NCI-H69 (cell line): ENCODE data around the gene KAT7.
A peak's percentile ranks its signal among the peaks of the same experiment; 100 is the strongest.
"Not testable (repeated sequence)": the region's sequence is repeated elsewhere in the genome, so short reads cannot be mapped to it uniquely, and the experiment has no call there.

ENCODE experiments used
- DNase-seq: peaks from one replicate; lab custom pipeline; 2025; lab: John Stamatoyannopoulos, UW

The KAT7 gene

DNA sequence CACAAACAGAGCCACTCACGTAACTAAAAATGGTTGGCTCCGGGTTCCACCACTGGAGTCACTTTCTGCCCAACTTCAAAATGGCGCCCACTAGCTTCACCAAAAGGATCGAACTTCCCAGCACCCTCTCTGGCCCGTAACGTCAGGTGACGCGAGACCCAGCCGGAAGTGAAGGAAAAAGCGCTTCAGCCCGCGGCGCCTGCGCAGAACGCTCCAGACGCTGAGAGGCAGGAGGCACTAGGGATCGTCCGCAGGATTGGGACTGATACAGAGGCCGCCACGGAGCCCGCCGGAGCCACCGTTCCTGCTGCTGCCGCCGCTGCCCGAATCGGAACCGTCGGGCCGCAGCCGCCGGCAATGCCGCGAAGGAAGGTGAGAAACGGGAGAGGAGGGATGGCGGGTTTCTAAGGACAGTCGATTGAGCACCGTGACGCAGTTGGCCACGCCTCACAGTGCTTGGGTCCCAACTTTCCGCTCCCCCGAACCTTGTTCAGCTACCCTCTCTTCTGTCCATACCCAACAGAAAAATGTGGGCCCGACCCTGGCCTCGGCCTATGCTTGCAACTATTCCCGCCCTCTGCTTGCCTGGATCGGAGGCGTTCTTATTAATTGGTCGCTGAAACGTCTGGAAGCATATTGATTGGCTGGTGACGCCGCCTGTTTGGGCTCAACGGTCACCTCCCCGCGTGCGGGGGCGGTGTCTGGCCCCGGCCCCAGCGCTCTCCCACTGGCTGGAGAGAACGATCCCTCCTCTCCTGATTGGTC lies at the start of gene KAT7:
TSS of gene KAT7 (plus strand) at position 204 of the 765 bp plus-strand sequence. CDS start at position 358, 154 bp downstream.
- DNase-seq: peak; percentile 100

DNA sequence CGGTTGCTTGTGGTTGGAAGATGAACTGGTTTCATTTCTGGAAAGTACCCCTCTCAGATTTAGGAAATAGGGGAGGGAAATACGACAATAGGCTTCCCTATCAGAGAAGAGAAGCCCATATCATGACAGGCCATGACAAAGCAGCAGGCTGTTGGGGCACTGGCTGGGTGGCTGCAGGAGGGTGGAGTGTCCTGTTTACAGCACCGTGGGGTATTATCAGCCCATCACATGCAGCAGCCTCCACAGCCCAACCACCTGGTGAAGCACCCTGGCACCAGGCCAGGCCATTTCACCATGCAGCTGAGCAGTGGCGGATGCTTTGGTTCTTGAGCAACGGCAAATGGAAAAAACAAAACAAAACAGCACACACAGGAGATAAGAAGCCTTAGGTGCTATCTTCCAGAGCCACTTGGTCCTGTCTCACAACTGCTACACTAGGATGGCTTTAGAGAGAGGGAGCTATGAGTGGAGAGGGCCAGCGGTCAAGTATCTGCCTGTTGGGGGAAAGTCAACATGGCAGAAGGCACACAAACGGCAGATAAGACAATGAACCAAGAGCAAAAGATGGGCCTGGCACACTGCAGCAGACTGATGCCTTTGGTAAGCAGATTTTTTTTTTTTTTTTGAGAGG lies 48.7 kb upstream of the KAT7 start:
- peak; percentile 89 for DNase-seq

DNA sequence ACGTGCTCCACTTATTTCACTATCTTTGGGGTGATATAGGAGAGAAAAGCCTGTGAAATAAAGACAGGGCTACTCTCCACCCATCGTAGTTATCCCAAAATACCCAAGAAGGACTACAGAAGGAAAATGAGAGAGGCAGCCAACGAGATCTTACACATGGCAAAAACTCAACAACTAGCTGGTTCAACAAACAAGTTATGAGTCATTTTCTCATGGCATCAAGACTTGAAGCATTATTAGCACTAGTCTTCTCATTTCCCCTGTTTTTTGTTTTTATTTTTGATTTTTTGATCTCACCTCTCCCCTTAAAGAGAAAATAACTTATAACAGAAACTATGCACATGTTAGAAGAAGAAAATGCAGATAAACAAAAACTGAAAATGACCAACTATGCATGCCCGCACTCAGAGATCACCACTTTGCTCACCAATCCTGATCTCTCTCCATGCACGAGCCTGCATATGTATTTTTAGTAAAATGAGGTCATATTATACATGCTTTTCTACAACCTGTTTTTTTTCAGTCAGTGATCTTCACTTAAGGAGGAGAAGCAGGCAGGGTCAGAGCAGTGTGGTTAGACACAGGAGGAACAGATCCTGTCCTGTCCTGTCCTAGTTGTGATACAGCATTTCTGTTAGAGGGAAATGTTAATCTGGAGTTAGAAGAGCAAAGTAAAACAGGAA lies 47.3 kb upstream of the KAT7 start:
- no peak for DNase-seq

DNA sequence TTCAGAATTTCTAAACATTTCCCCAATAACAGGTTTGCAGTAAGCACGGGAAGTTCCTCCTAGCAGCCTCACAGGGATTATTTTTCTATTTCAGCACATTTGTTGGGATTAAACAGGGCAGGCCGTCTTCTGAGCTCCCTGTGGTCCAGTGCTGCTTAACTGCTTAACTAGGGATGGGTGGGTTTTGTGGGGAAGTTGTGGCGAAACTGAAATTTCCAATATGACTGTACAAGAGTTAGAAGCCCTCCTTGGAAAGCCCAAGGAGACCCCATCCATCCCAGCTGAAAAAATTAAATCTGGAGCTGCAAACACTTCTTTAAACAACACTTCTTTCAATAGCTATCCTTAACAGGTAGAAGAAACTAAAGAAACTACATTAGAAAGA lies 46.8 kb upstream of the KAT7 start:
- DNase-seq: no peak

DNA sequence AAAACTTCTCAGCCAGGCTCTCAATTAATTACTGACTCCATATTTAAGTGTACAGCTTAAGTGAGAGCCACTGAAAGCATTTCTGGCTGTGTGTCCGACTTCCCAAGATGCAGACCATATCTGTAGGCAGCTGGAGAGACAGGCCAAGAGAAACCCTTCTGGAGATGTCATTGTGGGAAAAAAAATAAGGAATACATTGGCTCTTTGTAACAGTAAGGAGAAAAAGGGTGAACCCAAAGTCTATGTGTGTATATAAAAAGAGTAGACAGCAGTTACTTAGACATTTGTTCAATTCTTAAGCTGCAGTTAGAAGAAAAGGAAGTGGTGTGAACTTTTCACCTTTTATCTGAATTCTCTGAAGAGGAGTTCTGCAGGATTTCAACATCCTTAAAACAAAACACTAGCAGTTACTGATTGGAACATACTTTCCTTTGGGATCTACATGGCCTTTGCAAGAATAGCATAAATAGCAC lies 46.3 kb upstream of the KAT7 start:
- DNase-seq: no peak

DNA sequence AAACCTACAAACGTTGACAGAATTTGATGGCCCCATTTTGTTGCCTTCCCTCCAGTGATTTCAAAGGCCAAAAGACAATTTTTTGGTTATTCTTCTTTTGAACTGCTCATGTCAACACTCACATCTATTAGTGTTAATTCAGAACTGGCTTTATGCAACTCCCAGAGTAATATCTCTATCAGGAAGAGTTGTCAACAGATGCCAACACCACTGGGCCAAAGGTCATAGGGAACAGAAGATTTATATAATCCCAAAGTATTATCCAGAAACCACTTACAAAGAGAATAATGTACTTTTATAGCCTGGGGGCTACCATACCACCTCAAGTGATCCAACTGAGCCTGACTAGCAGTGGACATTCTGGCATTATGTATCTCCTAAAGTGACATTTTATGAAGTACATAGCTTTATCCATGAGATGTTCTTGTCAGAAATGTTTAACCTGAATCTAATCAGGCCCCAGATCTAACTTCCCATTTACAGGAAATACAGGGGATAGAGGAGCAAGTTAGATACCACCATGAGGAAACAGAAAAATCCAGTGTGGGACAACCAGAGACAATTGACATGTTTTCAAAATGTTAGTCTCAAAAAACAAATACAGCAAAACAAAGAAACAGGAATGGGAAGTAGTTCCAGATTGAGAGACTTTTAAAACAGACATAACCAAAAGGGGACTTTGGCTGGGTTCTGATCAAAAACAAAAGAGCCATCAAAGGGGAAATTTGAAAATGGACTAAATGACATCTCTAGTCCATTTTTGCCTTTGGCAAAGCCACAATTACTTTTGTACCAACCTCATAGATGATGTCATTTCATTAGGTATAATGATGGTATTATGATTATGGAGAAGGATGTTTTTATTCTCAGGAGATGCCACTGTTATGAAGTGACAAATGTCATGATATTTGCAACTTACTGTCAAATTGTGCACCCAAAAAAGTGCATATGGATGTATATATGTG lies 43.0 kb upstream of the KAT7 start:
- DNase-seq: no peak

DNA sequence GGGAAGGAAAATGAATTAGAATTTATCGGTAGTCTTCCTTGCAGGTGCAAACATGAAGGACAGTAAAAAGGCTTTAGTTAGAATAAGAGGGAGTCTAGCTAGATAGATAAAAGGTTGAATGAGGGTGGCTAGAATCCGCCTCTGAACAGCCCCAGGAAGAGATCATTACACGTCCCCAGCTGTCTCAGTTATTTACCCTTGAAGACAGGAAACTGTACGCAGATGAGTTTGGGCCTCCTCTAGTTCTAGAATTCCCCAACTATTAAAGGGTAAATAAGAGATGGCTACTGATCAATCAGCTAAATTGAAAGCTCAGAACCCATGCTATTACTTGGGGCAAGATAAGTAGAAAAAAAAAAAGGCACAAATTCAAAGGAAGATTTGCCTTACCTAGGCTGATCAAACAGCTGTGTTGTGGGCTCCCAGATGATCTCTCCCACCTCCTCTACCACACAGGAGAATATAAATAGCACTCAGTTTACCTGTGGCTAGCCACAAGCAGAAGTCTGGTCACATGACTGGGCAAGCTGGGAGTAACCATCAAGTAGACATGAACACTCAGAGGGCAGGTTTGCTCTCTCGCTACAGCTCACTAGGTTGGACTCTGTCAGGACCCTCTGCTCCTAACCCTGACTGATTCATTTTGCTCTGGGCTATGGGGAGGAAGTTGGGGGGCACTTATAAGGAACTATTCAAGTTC lies 41.5 kb upstream of the KAT7 start:
- no peak for DNase-seq

DNA sequence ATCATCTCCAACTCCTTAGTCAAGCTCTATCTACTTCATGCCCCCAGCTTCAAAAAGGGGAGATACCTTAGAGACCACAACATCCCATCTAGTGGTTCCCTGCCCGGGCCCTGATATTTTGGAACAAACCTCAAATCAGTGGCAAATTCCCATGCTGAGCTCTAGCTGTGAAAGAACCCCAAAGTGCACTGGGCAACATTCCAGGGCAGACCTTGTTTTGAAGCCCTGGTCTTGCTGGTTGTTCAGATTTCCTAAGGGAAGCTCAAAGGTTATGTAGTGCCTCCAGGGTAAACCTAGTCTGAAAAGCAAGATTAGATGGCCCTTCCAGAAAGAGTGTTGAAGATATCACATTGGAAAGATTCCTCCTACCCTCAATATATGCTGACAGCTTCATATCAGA lies 40.8 kb upstream of the KAT7 start:
- DNase-seq: no peak

DNA sequence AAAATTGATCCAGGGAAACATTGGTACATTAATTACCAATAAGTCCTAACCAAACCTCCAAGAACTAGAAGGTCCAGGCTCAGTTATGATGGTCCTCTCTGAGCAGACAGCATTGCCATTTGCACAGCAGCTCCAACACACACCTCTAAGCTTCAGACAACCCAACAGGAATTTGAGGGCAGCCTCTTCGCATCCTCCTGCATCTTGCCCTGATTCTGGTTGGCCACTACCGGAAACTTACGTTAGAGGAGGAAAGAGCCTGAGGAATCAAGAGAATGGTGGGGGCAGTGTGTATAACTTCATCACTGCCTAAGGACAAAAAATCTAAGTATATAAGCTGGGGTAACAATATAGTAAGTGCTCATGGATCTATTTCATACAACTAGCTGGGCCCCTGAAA lies 40.3 kb upstream of the KAT7 start:
- DNase-seq: no peak

DNA sequence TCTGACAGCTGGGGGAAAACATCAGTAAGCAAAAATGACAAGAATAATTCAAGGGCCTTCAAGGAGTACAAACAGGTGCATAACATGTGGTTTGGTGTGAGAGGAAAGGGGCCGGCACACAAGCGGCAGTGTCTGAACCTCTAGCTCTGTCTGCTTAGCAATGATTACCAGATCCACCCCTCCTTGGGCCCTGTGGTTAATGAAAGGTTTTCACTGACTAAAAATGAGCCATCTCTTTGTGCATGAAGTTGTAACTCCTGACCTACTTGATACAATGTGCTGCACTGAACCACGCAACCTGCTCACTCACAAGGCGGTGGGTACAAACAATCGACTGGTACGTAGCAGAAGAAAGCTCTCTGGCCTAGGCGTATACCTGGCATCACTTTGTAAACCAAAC lies 39.7 kb upstream of the KAT7 start:
- no peak for DNase-seq

DNA sequence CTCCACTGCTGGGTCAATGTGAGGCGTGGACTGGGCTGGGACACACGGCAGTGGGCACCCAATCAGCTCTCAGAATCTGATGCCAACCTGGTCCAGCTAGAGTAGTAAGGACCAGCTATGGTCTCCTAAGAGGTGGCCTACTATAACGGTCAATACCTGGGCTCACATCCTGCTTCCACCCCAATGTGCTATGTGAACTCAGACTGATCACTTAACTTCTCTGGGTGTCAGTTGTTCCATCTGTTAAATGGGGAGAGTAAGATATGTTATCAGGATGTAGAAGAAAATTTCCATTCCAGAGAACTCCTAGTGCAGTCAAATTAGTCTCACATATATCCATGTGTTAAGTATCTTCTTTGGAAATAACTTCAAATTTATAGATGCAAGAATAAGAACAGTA lies 38.8 kb upstream of the KAT7 start:
- DNase-seq: no peak

DNA sequence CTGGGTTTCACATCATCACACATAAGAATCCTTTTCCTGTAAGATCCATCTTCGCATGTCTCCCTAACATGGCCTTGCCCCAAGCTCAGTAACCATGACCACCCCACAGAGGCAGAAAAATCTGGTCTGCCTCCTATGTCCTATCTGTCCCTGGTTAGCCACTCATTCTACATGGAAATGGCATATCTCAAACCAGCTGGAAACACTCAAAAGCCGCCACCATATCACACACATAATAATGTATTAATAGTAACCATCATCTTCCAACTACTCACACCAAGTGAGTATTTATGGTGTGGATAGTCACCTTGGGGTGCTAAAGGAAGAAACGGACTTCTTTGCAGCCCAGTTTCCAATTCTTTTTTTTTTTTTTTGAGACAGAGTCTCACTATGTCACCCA lies 36.0 kb upstream of the KAT7 start:
- DNase-seq: no peak

DNA sequence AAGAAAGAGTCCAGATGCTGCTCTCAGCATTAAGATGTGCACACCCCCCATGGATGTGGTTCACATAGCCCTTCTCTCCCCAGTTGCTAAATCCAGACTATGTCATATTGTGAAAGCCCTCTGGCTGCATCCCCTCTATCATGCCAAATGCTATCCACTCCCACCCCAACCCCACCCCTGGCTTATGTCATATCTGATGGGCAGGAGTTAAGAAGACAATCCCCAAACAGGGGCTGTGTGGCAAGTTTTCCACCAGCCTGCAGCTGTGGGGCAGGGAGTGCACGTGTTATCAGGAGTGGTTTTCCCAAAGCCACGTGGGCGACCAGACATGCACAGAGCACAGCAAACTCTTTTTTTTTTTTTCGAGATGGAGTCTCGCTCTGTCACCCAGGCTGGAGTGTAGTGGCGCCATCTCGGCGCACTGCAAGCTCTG lies 34.5 kb upstream of the KAT7 start:
- DNase-seq: no peak

DNA sequence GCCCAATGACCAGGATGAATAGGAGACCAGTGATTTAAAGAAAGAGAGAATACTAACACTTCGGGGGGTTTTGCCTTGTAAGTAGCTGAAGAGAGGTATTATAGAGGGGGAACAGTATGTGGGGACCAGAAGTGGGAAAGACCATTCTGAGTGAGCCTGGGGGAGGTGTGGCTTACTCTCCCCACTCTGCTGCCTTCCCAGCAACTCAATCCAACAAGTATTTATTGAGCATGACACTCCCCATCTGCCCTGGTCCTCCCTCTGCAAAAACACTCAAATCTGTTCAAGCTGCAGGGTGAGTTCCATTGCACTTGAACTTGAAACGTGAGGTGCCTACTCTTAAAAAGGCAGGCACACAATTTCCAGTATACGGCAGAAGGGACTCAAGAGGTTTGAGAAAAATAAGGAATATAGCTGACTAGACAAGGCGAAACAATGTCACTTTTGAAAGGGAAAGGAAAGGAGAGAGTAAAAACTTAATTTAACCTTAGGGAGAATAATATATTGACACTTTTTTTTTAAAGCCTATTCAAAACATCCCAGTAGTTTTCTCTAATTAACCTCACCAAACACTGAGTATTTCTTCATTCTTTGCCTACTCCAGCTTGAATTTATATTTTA lies 32.7 kb upstream of the KAT7 start:
- DNase-seq: no peak

DNA sequence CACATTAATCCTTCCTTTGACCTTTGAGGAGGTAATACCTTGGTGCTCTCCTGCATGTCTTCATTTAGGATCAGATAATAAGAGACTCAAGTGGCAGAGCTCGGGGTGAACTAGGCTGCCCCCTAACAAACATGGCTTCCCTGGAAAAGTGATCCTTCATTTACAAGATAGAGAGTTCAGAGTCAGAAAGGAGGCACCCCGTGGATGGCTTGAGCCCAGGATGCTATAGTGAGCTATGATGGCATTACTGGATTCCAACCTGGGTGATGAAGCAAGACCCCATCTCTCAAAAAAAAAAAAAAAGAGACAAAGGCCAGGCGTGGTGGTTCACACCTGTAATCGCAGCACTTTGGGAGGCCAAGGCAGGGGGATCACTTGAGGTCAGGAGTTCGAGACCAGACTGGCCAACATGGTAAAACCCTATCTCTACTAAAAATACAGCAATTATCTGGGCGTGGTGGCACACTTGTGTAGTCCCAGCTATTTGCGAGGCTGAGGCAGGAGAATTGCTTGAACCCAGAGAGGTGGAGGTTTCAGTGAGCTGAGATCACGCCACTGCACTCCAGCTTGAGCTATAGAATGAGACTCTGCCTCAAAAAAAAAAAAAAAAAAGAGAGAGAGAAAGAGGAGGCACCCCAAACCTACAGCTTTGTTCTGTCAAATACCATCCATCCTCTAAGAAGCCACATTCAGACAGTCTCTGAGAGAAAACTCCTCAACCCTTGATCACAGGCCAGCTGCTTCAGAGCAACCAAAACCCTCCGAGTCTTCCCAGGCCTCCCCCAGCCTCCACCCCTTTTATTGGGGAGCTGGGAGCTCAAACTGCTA lies 31.9 kb upstream of the KAT7 start:
- DNase-seq: no peak

DNA sequence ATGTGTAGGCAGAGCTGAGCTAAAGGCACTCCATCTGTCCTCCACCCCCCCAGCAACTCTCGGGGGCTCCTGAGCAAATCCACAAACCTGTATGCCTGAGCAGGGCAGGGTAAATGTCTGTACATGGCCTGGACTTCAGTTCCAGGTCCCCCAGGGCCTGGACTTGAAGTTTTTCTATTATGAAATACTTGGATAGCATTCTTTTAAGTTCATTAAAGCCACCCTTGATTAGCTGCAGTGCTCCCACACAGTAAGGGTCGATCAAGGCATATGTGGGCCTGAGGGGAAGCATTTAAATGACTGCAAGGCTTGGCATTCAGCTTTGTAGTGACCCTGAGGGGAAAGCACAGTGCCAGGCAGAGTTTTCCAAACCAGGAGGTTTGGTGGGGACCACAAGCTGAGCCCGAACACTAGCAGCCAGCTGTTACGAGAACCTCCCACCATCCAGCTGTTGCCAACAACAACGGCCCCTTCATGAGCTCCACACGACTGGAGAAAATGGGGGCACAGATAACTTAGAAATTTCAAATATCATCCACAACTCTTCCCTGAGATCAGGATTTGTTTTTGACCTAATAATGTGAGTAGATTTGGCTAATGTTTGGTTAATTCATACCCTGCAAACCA lies 31.2 kb upstream of the KAT7 start:
- DNase-seq: no peak

DNA sequence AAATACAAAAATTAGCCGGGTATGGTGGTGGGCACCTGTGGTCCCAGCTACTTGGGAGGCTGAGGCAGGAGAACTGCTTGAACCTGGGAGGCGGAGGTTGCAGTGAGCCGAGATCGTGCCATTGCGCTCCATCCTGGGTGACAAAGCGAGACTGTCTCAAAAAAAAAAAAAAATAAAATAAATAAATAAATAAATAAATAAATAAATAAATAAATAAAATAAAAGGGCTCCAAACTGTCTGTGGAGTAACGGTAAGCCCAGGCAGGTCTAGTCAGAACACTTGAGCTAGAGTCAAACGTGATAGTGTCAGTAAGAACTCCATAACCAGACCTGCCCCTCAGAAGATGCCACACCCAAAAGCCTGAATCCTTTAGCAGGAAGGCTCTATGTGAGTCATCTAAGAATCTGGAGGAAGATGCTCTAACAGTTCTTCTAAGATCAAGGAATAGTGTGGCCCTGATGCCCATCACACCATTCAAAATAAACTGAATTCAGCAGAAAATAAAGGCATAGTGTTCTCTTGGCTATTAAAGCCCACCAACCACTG lies 29.9 kb upstream of the KAT7 start:
- DNase-seq: not testable (repeated sequence)

DNA sequence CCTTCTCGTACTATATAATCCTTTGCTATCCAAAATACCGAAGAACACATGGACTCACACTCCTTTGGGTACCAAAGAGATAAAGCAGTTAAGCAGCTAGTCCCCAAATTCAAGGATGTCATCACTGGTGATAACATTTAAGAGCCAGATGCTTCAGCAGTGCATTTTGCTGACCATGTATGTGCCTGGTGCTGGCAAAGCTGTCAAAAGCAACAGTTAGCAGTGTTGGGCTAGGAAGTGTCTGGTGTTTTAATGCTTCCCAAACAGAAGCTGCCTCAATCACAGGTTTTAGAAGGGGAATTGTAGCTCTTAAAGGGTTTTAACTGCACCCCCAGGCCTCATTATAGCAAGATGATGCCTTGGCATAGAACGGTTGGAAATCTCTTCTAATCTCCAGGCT lies 29.3 kb upstream of the KAT7 start:
- DNase-seq: no peak

DNA sequence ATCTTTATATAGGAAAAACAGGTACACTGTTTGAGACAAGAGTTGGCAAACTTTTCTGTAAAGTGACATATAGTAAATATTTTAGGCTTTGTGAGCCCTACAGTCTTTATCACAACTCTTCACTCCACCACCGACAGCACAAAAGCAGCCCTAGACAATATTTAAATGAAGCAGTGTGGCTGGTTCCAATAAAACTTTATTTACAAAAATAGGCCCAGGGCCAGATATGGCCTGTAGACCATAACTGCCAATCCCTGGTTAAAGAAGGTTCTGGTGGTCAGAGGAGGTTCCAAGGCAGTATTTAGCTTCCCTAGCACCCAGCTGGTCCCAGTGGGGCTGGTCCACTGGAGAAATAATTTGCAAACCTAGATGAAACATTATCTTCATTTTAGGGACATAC lies 28.2 kb upstream of the KAT7 start:
- DNase-seq: no peak
